CD4-positive, alpha-beta T cell (primary cell): ENCODE results near the gene NAAA. TPM values are rescaled to one million over a fixed set of nuclear protein-coding genes. Genes with fewer than 3 reads are reported as not detected.

Source experiments
- ATAC-seq: fragments of 200-7000 bp; cut with Tn5 transposase; one replicate; pipeline ENCODE4 v1.10.0; 2022; ENCODE audit warnings: mild to moderate bottlenecking; ENCODE audit not compliant: poor library complexity
- CTCF ChIA-PET: fragments of 350-600 bp; sonication (Branson Sonifier 250); formaldehyde crosslinking; loops from one replicate; lab custom pipeline; 2021; ENCODE audit warnings: antibody characterized with exemption, inconsistent platforms; lab: Charles Lee
- POLR2A ChIA-PET: fragments of 350-600 bp; sonication (Branson Sonifier 250); formaldehyde crosslinking; loops from one replicate; lab custom pipeline; 2021; ENCODE audit warnings: antibody characterized with exemption, inconsistent platforms; lab: Charles Lee
- DNase-seq, 14 experiments: peaks; one replicate each; pipeline ENCODE4 v3.0.0-alpha.2; 2013 to 2020; ENCODE audit warnings: mixed read lengths in 2 of 14
- H3K27ac ChIP-seq, 2 donors: one replicate each; pipeline versions ENCODE4 v1.5.1 to v1.7.0; 2013; ENCODE audit warnings: low read length in 2 of 2, low read depth in 1 of 2, mild to moderate bottlenecking in 1 of 2
- H3K27me3 ChIP-seq, 2 experiments: 1 replicate in 1 of 2; 2 replicates in 1 of 2; pipeline versions ENCODE4 v1.6.1 to v1.7.0; 2013; ENCODE audit warnings: low read length in 2 of 2, control low read depth in 1 of 2, mild to moderate bottlenecking in 1 of 2, moderate library complexity in 1 of 2; ENCODE audit not compliant: insufficient read depth in 2 of 2, control insufficient read depth in 1 of 2
- H3K36me3 ChIP-seq: one replicate; pipeline ENCODE4 v1.6.1; 2013; ENCODE audit warnings: low read length, control low read depth; ENCODE audit not compliant: insufficient read depth
- H3K4me1 ChIP-seq: one replicate; pipeline ENCODE4 v1.6.1; 2013; ENCODE audit warnings: low read length, control low read depth; ENCODE audit not compliant: insufficient read depth
- H3K4me3 ChIP-seq: one replicate; pipeline ENCODE4 v1.5.1; 2013; ENCODE audit warnings: mild to moderate bottlenecking, low read length, moderate library complexity
- H3K9me3 ChIP-seq, 2 experiments: 1 replicate in 1 of 2; 2 replicates in 1 of 2; pipeline versions ENCODE4 v1.6.1 to v1.7.0; 2013; ENCODE audit warnings: low read length in 2 of 2, mild to moderate bottlenecking in 2 of 2, control low read depth in 1 of 2, moderate library complexity in 1 of 2; ENCODE audit not compliant: control insufficient read depth in 1 of 2, insufficient read depth in 1 of 2
- H3K27ac Mint-ChIP-seq: one replicate; pipeline ENCODE4 v1.8.0; 2020; ENCODE audit warnings: mixed read lengths
- H3K27me3 Mint-ChIP-seq: one replicate; pipeline ENCODE4 v1.8.0; 2021; ENCODE audit warnings: mixed read lengths
- H3K36me3 Mint-ChIP-seq: one replicate; pipeline ENCODE4 v1.8.0; 2021; ENCODE audit warnings: low read depth, mixed read lengths
- H3K4me1 Mint-ChIP-seq: one replicate; pipeline ENCODE4 v1.8.0; 2021; ENCODE audit warnings: low read depth, mixed read lengths
- H3K4me3 Mint-ChIP-seq: one replicate; pipeline ENCODE4 v1.8.0; 2020; ENCODE audit warnings: mild to moderate bottlenecking, mixed read lengths
- H3K9me3 Mint-ChIP-seq: one replicate; pipeline ENCODE4 v1.8.0; 2020; ENCODE audit warnings: mixed read lengths
- intact Hi-C, 2 experiments: fragments of 100-400 bp; cut with DNase I in 1 of 2; cut with micrococcal nuclease in 1 of 2; formaldehyde crosslinking; loops; one replicate each; pipeline versions ENCODE4 v1.15.1 to v1.9.0; 2023 to 2025; cut with DNase I, micrococcal nuclease
- total RNA-seq, 174 experiments: library from RNA in 2 of 174; stranded (reverse) in 2 of 174; gene quantifications; one replicate each; pipeline ENCODE4 v1.2.3 and lab custom pipeline; 2021 to 2026
- TF ChIP-seq, protein P1 (sequence below): fragments of 200-600 bp; IDR thresholded peaks from one replicate; pipeline ENCODE4 v1.8.0; 2022; ENCODE audit warnings: antibody characterized with exemption, mild to moderate bottlenecking

Gene NAAA
- total RNA-seq, 2 experiments from 2014 or later = 32.6 to 33.3 TPM

DNA sequence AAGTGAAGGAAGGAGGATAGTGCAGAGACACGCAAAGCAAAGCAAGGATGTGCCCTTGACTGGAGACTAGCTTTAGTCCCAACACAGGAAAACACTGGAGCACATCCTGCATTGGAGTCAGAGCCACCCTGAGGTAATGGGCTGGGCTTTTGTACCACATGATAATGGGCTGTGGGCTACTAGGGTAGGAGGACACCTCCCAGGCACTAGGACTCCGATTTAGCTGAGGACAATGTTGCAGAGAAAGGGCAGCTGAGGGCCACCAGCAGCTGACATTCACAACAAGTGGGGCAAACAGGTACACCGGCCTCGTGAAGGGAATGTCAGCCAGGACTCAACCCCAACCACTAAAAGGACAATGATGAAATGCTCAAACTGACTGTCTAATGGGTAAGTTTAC, 39.8 kb upstream of the NAAA start:
- intact Hi-C loops = no loop called here
- DNase-seq = no peak
- peaks cover 69% of the 10 kb centered on the region for H3K36me3 Mint-ChIP-seq
- Histone ChIP-seq H3K27me3 (no peaks in the 10 kb centered on the region), H3K4me1 (peaks cover 3% of the 10 kb centered on the region), H3K27ac (no peak overlapping the region), H3K4me3 (no peak overlapping the region), H3K9me3 (no peaks in the 10 kb centered on the region), H3K36me3 (peaks cover 49% of the 10 kb centered on the region)
- H3K27ac Mint-ChIP-seq = no peak overlapping the region
- no peaks in the 10 kb centered on the region for H3K27me3 Mint-ChIP-seq
- ChIA-PET CTCF (no interaction called here), POLR2A (no interaction called here)
- TF ChIP-seq, protein P1, sequence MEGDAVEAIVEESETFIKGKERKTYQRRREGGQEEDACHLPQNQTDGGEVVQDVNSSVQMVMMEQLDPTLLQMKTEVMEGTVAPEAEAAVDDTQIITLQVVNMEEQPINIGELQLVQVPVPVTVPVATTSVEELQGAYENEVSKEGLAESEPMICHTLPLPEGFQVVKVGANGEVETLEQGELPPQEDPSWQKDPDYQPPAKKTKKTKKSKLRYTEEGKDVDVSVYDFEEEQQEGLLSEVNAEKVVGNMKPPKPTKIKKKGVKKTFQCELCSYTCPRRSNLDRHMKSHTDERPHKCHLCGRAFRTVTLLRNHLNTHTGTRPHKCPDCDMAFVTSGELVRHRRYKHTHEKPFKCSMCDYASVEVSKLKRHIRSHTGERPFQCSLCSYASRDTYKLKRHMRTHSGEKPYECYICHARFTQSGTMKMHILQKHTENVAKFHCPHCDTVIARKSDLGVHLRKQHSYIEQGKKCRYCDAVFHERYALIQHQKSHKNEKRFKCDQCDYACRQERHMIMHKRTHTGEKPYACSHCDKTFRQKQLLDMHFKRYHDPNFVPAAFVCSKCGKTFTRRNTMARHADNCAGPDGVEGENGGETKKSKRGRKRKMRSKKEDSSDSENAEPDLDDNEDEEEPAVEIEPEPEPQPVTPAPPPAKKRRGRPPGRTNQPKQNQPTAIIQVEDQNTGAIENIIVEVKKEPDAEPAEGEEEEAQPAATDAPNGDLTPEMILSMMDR = no peak
- no peaks in the 10 kb centered on the region for H3K4me1 Mint-ChIP-seq
- ATAC-seq = no peak
- no peak overlapping the region for H3K4me3 Mint-ChIP-seq
- no peaks in the 10 kb centered on the region for H3K9me3 Mint-ChIP-seq

DNA sequence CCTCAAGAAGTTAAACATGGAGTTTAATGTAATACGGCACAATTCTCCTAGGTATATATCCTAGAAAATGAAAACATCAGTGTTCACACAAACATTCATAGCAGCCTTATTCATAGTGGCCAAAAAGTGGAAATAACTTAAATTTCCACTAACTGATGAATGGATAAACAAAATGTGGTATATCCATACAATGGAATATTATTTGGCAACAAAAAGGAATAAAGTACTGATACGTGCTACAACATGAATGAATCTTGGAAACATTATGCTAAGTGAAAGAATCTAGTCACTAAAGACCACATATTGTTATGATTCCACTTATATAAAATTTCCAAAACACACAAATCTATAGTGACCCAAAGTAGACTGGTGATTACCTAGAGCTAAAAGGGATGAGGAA, 35.4 kb upstream of the NAAA start:
- H3K4me3 ChIP-seq = no peak overlapping the region
- H3K9me3 ChIP-seq = no peaks in the 10 kb centered on the region
- H3K36me3 Mint-ChIP-seq = peaks cover 83% of the 10 kb centered on the region
- H3K4me1 ChIP-seq = no peaks in the 10 kb centered on the region
- H3K36me3 ChIP-seq = peaks cover 83% of the 10 kb centered on the region
- H3K4me3 Mint-ChIP-seq = no peak overlapping the region
- no peaks in the 10 kb centered on the region for H3K27me3 Mint-ChIP-seq
- no peak for ATAC-seq
- no peak for DNase-seq
- no peaks in the 10 kb centered on the region for H3K27me3 ChIP-seq
- TF ChIP-seq, protein P1 = no peak
- H3K9me3 Mint-ChIP-seq = no peaks in the 10 kb centered on the region
- ChIA-PET CTCF (no interaction called here), POLR2A (no interaction called here)
- H3K4me1 Mint-ChIP-seq = no peaks in the 10 kb centered on the region
- H3K27ac ChIP-seq = no peak overlapping the region
- intact Hi-C loops = no loop called here
- H3K27ac Mint-ChIP-seq = no peak overlapping the region

DNA sequence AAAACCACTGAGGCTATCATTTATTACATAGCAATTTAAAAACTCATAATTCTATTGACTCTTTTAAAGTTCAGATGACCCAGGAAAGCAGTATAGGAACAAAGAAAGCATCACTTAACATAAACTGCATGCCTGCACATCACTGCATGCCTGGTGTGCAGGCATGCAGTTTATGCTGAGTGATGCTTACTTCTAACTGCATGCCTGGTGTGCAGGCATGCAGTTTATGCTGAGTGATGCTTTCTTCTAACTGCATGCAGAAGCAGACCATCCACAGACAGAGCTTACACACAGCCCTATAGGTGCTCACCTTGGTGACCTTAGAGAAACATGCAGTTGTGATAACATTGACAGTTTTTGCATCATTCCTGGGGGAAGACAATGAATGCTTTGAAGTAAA, 33.0 kb upstream of the NAAA start:
- Mint-ChIP-seq H3K27me3 (no peaks in the 10 kb centered on the region), H3K4me1 (no peaks in the 10 kb centered on the region), H3K27ac (no peak overlapping the region), H3K36me3 (peaks cover 90% of the 10 kb centered on the region), H3K9me3 (no peaks in the 10 kb centered on the region), H3K4me3 (no peak overlapping the region)
- no peaks in the 10 kb centered on the region for H3K27me3 ChIP-seq
- DNase-seq (no peak), ATAC-seq (no peak)
- no peaks in the 10 kb centered on the region for H3K4me1 ChIP-seq
- no peak overlapping the region for H3K4me3 ChIP-seq
- H3K36me3 ChIP-seq = peaks cover 92% of the 10 kb centered on the region
- POLR2A ChIA-PET = no interaction called here
- TF ChIP-seq, protein P1 = no peak
- H3K9me3 ChIP-seq = no peaks in the 10 kb centered on the region
- H3K27ac ChIP-seq = no peak overlapping the region
- CTCF ChIA-PET = no interaction called here
- intact Hi-C loops = loop anchor here in 1 of 2 experiments (2.0 kb wide), 1 partner anchor 25 kb away; no protein-coding TSS in a partner anchor
